Neural crest cell (in vitro differentiated cells): ENCODE results near the gene DNAJC1. TPM values are rescaled to one million over a fixed set of nuclear protein-coding genes. Genes with fewer than 3 reads are reported as not detected.

ENCODE experiments used
- DNase-seq: peaks from one replicate; pipeline ENCODE4 v3.0.0; 2021; ENCODE audit warnings: low read depth, mixed read lengths, low spot score
- H3K27ac Mint-ChIP-seq: one replicate; pipeline ENCODE4 v1.8.0; 2021; ENCODE audit warnings: mild to moderate bottlenecking, mixed read lengths; ENCODE audit not compliant: unreplicated experiment
- H3K27me3 Mint-ChIP-seq: 2 replicates; pipeline ENCODE4 v1.8.0; 2021; ENCODE audit warnings: low read depth, mild to moderate bottlenecking, mixed read lengths
- H3K36me3 Mint-ChIP-seq: 2 replicates; pipeline ENCODE4 v1.8.0; 2021; ENCODE audit warnings: low read depth, mild to moderate bottlenecking, mixed read lengths
- H3K4me1 Mint-ChIP-seq: 2 replicates; pipeline ENCODE4 v1.8.0; 2021; ENCODE audit warnings: mixed read lengths
- H3K4me3 Mint-ChIP-seq: one replicate; pipeline ENCODE4 v1.8.0; 2021; ENCODE audit warnings: mild to moderate bottlenecking, mixed read lengths
- H3K9me3 Mint-ChIP-seq: 2 replicates; pipeline ENCODE4 v1.8.0; 2021; ENCODE audit warnings: mixed read lengths
- CTCF ChIP-seq: fragments of 200-600 bp; sonication (generic); conservative IDR thresholded peaks from 2 replicates; pipeline ENCODE4 v1.5.0; 2021; ENCODE audit warnings: antibody characterized with exemption, mild to moderate bottlenecking
- total RNA-seq: library from RNA; stranded (reverse); gene quantifications from 2 replicates; pipeline ENCODE4 v1.2.1, GENCODE V29; 2021

DNAJC1 gene
- total RNA-seq, 1 donor from 2014 or later: 34.3 TPM

GRCh38 chr10:21726601-21727225, 276.8 kb downstream of the DNAJC1 start:
- Mint-ChIP-seq H3K4me3 (peak overlapping the region; percentile 28), H3K27ac (no peak overlapping the region), H3K4me1 (peaks cover 49% of the 10 kb centered on the region), H3K9me3 (no peaks in the 10 kb centered on the region), H3K27me3 (no peaks in the 10 kb centered on the region), H3K36me3 (peaks cover 2% of the 10 kb centered on the region)
- TF ChIP-seq CTCF: no peak
- DNase-seq: no peak

GRCh38 chr10:21724687-21725367, 278.7 kb downstream of the DNAJC1 start:
- TF ChIP-seq CTCF: no peak
- Mint-ChIP-seq H3K4me1 (peaks cover 52% of the 10 kb centered on the region), H3K36me3 (peaks cover 2% of the 10 kb centered on the region), H3K4me3 (peak overlapping the region; percentile 27), H3K27ac (peak overlapping the region; percentile 28), H3K27me3 (no peaks in the 10 kb centered on the region), H3K9me3 (no peaks in the 10 kb centered on the region)
- DNase-seq: no peak

GRCh38 chr10:21724020-21724589, 279.4 kb downstream of the DNAJC1 start:
- H3K27ac Mint-ChIP-seq: peak overlapping the region; percentile 28
- H3K4me1 Mint-ChIP-seq: peaks cover 53% of the 10 kb centered on the region
- TF ChIP-seq CTCF: no peak
- peak overlapping the region; percentile 22 for H3K4me3 Mint-ChIP-seq
- DNase-seq: no peak
- no peaks in the 10 kb centered on the region for H3K27me3 Mint-ChIP-seq
- no peaks in the 10 kb centered on the region for H3K9me3 Mint-ChIP-seq
- H3K36me3 Mint-ChIP-seq: peaks cover 3% of the 10 kb centered on the region

- H3K9me3 Mint-ChIP-seq: no peaks in the 10 kb centered on the region
- no peak for DNase-seq
- H3K27me3 Mint-ChIP-seq: no peaks in the 10 kb centered on the region
- no peak for TF ChIP-seq CTCF
- peaks cover 6% of the 10 kb centered on the region for H3K36me3 Mint-ChIP-seq
- H3K4me1 Mint-ChIP-seq: peaks cover 44% of the 10 kb centered on the region
- no peak overlapping the region for H3K4me3 Mint-ChIP-seq
- H3K27ac Mint-ChIP-seq: no peak overlapping the region
Observed at GRCh38 chr10:21722209-21722608, 281.3 kb downstream of the DNAJC1 start.

GRCh38 chr10:21721000-21721665, 282.4 kb downstream of the DNAJC1 start:
- no peak for DNase-seq
- Mint-ChIP-seq H3K4me3 (no peak overlapping the region), H3K27me3 (no peaks in the 10 kb centered on the region), H3K36me3 (peaks cover 6% of the 10 kb centered on the region), H3K4me1 (peaks cover 35% of the 10 kb centered on the region), H3K27ac (no peak overlapping the region), H3K9me3 (no peaks in the 10 kb centered on the region)
- no peak for TF ChIP-seq CTCF
